Tibial artery (tissue), 4 donors: ENCODE measurements around the gene MAP2K5.

Experiments
- DNase-seq, 2 donors: peaks; one replicate each; pipeline ENCODE4 v3.0.0-alpha.2; 2019
- H3K27ac ChIP-seq, 2 donors: fragments of 200-600 bp; sonication (generic) in 1 of 2; 1 replicate in 1 of 2; 2 replicates in 1 of 2; pipeline ENCODE4 v1.5.1; 2018 to 2019; ENCODE audit warnings: mild to moderate bottlenecking in 1 of 2
- H3K27me3 ChIP-seq, 2 donors: fragments of 200-600 bp; sonication (generic) in 1 of 2; one replicate each; pipeline versions ENCODE4 v1.5.1 to v1.6.0; 2016 to 2019
- H3K36me3 ChIP-seq, 3 donors: fragments of 200-600 bp; sonication (generic) in 2 of 3; one replicate each; pipeline ENCODE4 v1.5.1; 2016 to 2019; ENCODE audit warnings: mild to moderate bottlenecking in 2 of 3
- H3K4me1 ChIP-seq, 4 donors: fragments of 200-600 bp; sonication (generic) in 2 of 4; 1 replicate in 3 of 4; 2 replicates in 1 of 4; pipeline ENCODE4 v1.5.1; 2016 to 2019
- H3K4me3 ChIP-seq, 2 donors: fragments of 200-600 bp; sonication (generic) in 1 of 2; 1 replicate in 1 of 2; 2 replicates in 1 of 2; pipeline ENCODE4 v1.5.1; 2018 to 2019; ENCODE audit warnings: mild to moderate bottlenecking in 2 of 2
- H3K9me3 ChIP-seq, 3 donors: fragments of 200-600 bp; sonication (generic) in 1 of 3; one replicate each; pipeline ENCODE4 v1.5.1; 2016 to 2019
- intact Hi-C: fragments of 100-400 bp; cut with DNase I; formaldehyde crosslinking; loops from one replicate; pipeline ENCODE4 v1.15.0; 2023; ENCODE audit warnings: low total_unique reads
- TF ChIP-seq, protein P1 (sequence below), 2 experiments: fragments of 200-600 bp in 1 of 2; fragments of 450-650 bp in 1 of 2; IDR thresholded peaks; one replicate each; pipeline ENCODE4 v1.5.1; 2017 to 2019; ENCODE audit warnings: antibody characterized with exemption in 2 of 2, mild to moderate bottlenecking in 1 of 2, moderate library complexity in 1 of 2

Gene MAP2K5

DNA sequence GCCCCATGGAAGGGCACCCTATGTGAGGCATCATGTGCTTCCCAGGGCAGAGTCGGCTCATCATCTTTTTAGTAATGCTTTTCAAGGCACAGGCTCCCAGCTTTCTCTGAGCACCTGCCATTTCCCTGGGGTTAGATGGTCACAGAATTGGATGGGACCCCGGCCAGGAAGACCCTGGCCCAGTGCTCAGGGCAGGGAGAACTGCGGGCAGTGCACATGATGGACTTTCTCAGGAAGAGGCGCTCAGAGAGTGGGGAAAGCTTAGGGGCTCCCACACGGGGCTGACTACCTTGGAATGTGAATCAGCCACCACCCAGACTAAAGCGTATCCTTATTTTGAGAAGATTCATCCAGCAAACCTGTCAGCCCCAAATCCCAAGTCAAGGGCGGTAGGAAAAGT, 266.3 kb downstream of the MAP2K5 start:
- no peak overlapping the region for H3K4me3 ChIP-seq
- H3K36me3 ChIP-seq = peaks cover 13 to 56% (median 24%) of the 10 kb centered on the region in 3 donors
- no peaks in the 10 kb centered on the region for H3K9me3 ChIP-seq
- TF ChIP-seq, protein P1, sequence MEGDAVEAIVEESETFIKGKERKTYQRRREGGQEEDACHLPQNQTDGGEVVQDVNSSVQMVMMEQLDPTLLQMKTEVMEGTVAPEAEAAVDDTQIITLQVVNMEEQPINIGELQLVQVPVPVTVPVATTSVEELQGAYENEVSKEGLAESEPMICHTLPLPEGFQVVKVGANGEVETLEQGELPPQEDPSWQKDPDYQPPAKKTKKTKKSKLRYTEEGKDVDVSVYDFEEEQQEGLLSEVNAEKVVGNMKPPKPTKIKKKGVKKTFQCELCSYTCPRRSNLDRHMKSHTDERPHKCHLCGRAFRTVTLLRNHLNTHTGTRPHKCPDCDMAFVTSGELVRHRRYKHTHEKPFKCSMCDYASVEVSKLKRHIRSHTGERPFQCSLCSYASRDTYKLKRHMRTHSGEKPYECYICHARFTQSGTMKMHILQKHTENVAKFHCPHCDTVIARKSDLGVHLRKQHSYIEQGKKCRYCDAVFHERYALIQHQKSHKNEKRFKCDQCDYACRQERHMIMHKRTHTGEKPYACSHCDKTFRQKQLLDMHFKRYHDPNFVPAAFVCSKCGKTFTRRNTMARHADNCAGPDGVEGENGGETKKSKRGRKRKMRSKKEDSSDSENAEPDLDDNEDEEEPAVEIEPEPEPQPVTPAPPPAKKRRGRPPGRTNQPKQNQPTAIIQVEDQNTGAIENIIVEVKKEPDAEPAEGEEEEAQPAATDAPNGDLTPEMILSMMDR (IDR thresholded peaks at IDR 0.05) = no peak
- no peak for DNase-seq
- intact Hi-C loops = no loop called here
- H3K27me3 ChIP-seq = no peaks in the 10 kb centered on the region
- no peak overlapping the region for H3K27ac ChIP-seq
- H3K4me1 ChIP-seq = no peaks in the 10 kb centered on the region

DNA sequence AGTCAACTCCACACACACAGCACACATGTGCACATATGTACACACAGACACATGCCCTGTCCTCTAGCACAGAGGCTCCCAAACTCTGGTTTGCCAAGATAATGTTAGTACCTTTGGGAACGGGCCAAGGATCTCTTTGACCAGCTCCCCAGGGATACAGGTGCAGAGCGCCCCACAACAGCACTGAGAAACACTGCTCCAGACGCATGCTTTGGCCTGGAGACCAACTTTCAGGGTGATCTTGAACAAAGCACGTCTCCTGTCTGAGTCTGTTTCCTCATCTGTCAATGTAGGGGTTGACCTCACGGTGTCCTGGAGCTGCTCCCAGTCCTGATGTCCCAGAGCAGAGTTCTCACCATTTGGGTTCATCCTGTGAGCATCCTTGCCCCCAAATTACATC, 266.9 kb downstream of the MAP2K5 start:
- DNase-seq = no peak
- no peaks in the 10 kb centered on the region for H3K4me1 ChIP-seq
- intact Hi-C loops = no loop called here
- TF ChIP-seq, protein P1 (IDR thresholded peaks at IDR 0.05) = no peak
- no peak overlapping the region for H3K27ac ChIP-seq
- peaks cover 13 to 50% (median 20%) of the 10 kb centered on the region in 3 donors for H3K36me3 ChIP-seq
- H3K4me3 ChIP-seq = no peak overlapping the region
- H3K27me3 ChIP-seq = no peaks in the 10 kb centered on the region
- no peaks in the 10 kb centered on the region for H3K9me3 ChIP-seq

DNA sequence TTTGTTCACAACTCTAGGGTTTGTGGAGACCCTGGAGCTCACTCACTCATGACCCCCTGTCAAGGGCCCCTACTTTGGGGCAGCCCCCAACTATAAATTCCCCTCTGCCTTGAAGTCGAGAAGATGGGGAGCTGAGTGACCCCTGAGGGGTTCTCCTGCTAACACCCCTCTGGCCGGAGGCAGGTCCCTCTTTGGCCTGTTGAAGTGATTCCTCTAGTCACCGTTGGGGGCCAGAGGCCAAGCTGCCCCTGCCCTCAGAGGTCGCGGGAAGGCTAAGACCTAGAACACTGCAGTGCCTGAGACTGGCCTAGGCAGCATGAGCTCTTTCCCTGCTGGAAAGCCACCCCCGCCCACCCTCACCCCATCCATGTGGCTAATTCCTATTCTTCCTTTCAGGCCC, 267.4 kb downstream of the MAP2K5 start:
- no peak for DNase-seq
- H3K4me1 ChIP-seq = no peaks in the 10 kb centered on the region
- TF ChIP-seq, protein P1 (IDR thresholded peaks at IDR 0.05) = no peak
- intact Hi-C loops = no loop called here
- no peaks in the 10 kb centered on the region for H3K27me3 ChIP-seq
- peaks cover 0 to 3% (median under 1%) of the 10 kb centered on the region in 3 donors for H3K9me3 ChIP-seq
- peaks cover 13 to 47% (median 20%) of the 10 kb centered on the region in 3 donors for H3K36me3 ChIP-seq
- no peak overlapping the region for H3K4me3 ChIP-seq
- no peak overlapping the region for H3K27ac ChIP-seq

DNA sequence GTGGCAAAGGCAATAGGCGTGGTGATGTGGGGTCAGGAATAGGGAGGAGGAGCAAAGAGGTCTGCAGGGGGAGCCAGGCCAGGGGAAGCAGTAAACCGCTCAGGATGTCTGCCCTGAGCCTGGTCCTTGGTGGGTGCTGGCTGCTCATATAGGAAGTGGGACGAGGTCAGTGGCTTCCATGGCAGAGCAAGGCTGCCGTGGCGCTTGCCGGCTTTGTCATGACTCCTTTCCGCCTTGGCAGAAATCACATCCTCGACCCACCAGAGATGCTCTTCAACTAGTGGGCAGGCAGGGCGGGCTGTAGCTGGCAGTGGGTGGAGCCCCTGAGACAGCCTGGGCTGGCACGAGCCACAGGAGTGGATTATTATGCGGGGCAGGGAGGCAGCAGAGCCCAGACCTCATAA, 269.7 kb downstream of the MAP2K5 start:
- Histone ChIP-seq H3K4me3 (no peak overlapping the region), H3K27ac (no peak overlapping the region), H3K27me3 (peaks cover 0 to 11% of the 10 kb centered on the region in 2 donors), H3K36me3 (peaks cover 11 to 31% (median 12%) of the 10 kb centered on the region in 3 donors), H3K4me1 (no peaks in the 10 kb centered on the region), H3K9me3 (peaks cover 0 to 18% (median 10%) of the 10 kb centered on the region in 3 donors)
- peak in 1 of 2 donors; percentile 33 for DNase-seq
- intact Hi-C loops = no loop called here
- TF ChIP-seq, protein P1 (IDR thresholded peaks at IDR 0.05) = no peak

DNA sequence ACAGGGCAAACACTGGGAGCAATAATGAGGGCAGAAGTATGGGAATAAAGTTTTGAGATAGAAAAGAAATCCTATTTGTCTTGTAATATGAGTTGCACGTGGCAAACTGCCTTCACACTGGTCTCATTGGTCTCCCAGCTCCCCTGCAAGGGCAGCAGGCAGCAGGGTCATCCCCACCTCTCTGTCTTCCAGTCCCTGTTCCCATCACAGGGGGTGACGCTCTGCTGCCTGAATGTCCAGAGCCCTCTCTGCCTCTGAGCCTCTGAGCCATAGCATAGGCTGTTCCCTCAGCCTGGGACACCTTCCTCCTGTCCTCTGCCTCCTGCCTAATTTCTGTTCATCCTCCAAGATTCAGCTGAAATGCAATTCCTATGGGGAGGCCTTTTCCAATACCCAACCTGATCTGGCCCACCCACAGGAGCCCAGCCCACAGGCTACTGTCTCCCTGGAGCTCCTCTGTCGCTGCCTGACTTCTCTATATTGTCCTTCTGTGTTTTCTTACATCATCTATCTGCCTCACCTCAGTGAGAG, 270.7 kb downstream of the MAP2K5 start:
- H3K36me3 ChIP-seq = peaks cover 8 to 22% (median 11%) of the 10 kb centered on the region in 3 donors
- intact Hi-C loops = no loop called here

More for the DNA sequence above, 270.7 kb downstream of the MAP2K5 start:
- DNase-seq = peak in 1 of 2 donors; percentile 41
- Histone ChIP-seq H3K4me1 (no peaks in the 10 kb centered on the region), H3K27ac (no peak overlapping the region), H3K9me3 (peaks cover 0 to 18% (median 10%) of the 10 kb centered on the region in 3 donors), H3K4me3 (no peak overlapping the region), H3K27me3 (peaks cover 0 to 18% of the 10 kb centered on the region in 2 donors)
- TF ChIP-seq, protein P1 (IDR thresholded peaks at IDR 0.05) = no peak
